Muscle layer of colon (tissue), 2 donors: ENCODE measurements around the gene FCGR1A.
"Not testable (repeated sequence)": the region's sequence is repeated elsewhere in the genome, so short reads cannot be mapped to it uniquely, and the experiment has no call there.

Source experiments
- H3K27ac ChIP-seq: one replicate; pipeline ENCODE4 v1.7.0; 2013; ENCODE audit warnings: low read depth, mild to moderate bottlenecking, low read length, moderate library complexity
- H3K27me3 ChIP-seq, 2 donors: one replicate each; pipeline ENCODE4 v1.7.0; 2013; ENCODE audit warnings: low read length in 2 of 2, mild to moderate bottlenecking in 2 of 2; ENCODE audit not compliant: insufficient read depth in 2 of 2, control insufficient read depth in 1 of 2
- H3K36me3 ChIP-seq: one replicate; pipeline ENCODE4 v1.7.0; 2013; ENCODE audit warnings: mild to moderate bottlenecking, low read length; ENCODE audit not compliant: insufficient read depth
- H3K4me1 ChIP-seq: one replicate; pipeline ENCODE4 v1.7.0; 2013; ENCODE audit warnings: mild to moderate bottlenecking, low read length; ENCODE audit not compliant: insufficient read depth
- H3K4me3 ChIP-seq, 2 donors: one replicate each; pipeline ENCODE4 v1.7.0; 2013; ENCODE audit warnings: low read length in 2 of 2, low read depth in 1 of 2, mild to moderate bottlenecking in 1 of 2, moderate library complexity in 1 of 2
- H3K9ac ChIP-seq: one replicate; pipeline ENCODE4 v1.7.0; 2013; ENCODE audit warnings: low read length
- H3K9me3 ChIP-seq: one replicate; pipeline ENCODE4 v1.7.0; 2013; ENCODE audit warnings: mild to moderate bottlenecking, low read length
- donor health status: abdominal sarcoma.
- donor health status: Adenocarcinoma of cecum.

Gene FCGR1A

DNA sequence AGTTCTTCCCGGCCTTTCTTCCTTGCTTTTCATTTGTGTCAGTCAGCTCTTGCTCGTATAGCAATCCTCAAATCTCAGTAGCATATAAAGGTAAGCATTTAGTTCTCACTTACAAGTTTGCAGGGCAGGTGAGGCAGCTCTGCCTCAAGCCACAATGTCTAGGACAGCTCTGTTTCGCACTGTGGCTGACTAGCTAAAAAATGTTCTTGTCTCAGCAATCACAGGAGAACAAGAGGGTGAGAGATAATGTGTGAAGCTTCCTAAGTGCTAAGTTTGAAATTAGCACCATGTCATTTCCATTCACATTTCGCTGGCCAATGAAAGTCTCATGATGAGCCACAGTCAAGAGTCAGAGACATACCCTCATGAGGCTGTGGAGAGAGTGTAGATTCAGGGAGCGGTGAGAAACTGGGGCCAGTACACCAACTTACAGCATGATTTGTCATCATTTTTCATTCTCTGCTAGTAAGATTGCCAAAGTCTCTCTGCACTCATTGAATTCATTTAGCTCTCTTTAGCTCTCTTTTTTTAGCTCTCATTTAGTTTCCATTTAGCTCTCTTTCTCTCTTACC is 995 bp upstream of the FCGR1A start:
- H3K4me1 ChIP-seq, H3K27me3 ChIP-seq, H3K4me3 ChIP-seq, H3K36me3 ChIP-seq, H3K9ac ChIP-seq, H3K27ac ChIP-seq, H3K9me3 ChIP-seq: not testable (repeated sequence)

DNA sequence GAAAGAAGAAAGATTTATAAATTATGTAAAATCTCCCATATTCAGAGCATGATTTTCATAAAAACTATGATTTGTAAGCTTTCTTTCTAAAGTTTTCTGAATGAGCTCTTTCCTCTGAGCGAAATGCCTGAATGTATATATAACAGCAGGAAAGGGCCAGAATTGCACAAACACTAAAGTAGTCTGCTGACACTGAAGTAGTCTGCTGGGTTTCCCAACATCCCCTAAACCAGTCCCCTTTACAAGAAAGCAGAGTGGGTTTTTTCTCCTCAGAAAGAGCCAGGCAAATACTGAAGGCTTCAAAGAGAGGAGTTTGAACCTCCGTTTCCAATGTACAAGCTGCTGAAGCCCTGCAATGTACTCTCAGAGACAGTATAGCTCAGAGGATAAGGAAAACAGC is 795 bp downstream of the FCGR1A start:
- not testable (repeated sequence) for H3K4me3 ChIP-seq, H3K36me3 ChIP-seq, H3K9me3 ChIP-seq, H3K4me1 ChIP-seq, H3K27me3 ChIP-seq, H3K27ac ChIP-seq, H3K9ac ChIP-seq

DNA sequence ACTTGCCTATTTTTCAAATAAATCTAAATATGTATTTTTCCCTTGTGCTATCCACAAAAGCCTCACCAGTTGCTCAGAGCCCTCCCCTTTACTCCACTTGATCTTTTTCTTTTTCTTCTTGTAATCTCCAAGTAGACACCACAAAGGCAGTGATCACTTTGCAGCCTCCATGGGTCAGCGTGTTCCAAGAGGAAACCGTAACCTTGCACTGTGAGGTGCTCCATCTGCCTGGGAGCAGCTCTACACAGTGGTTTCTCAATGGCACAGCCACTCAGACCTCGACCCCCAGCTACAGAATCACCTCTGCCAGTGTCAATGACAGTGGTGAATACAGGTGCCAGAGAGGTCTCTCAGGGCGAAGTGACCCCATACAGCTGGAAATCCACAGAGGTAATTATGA is 1.4 kb downstream of the FCGR1A start:
- not testable (repeated sequence) for H3K27ac ChIP-seq, H3K9me3 ChIP-seq, H3K36me3 ChIP-seq, H3K9ac ChIP-seq, H3K27me3 ChIP-seq, H3K4me3 ChIP-seq, H3K4me1 ChIP-seq

DNA sequence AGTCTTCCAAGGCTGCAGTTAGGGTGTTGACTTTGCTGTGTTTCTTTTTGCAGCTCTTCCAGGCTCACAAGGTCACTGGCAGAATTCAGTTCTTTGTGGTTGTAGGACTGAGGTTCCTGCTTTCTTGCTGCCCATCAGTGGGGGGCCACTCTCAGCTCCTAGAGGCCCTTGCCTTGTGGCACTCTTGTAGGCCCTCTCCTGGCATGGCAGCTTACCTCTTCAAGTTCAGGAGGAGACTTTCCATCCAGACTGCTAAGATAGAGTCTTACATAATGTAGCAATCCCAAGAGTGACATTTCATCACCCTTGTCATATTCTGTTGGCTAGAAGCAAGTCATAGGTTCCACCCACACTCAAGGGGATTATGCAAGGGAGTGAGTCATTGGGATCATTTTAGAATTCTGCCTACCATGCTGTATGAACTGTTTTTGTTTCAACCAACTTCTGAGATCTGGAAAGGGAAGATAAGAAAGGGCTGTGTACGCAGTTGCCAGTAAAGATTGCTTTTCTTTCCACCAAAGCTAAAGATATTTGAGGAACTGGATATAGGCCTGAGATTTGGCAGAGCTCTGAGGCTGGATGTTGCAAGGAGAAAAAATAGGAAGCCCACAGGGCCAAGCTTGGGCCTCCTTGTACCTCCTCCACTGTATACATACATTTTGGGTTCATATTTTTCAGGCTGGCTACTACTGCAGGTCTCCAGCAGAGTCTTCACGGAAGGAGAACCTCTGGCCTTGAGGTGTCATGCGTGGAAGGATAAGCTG is 5.4 kb downstream of the FCGR1A start:
- H3K27ac ChIP-seq, H3K9ac ChIP-seq, H3K9me3 ChIP-seq, H3K4me1 ChIP-seq, H3K36me3 ChIP-seq, H3K27me3 ChIP-seq, H3K4me3 ChIP-seq: not testable (repeated sequence)

DNA sequence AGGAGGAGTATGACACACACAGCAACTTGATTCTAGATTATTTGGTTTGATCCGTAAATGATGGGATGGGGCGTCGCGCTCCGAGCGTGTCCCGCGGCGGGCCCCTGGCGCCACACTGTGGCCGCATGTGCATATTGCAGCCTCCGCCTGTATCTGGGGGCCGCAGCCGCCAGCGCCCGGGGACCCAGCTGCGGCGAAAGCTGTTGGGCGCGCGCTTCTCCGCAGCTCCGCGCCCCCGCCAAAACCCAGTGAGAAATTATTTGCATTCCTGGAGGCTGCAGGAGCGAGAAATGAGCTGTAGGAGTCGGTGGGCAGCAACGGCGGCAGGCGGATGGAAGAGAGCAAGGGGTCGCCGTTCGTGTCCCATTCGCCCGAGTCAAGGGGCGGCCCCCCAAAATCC is 10.0 kb downstream of the FCGR1A start:
- not testable (repeated sequence) for H3K4me1 ChIP-seq, H3K9ac ChIP-seq, H3K36me3 ChIP-seq, H3K27me3 ChIP-seq, H3K9me3 ChIP-seq, H3K4me3 ChIP-seq
- peak overlapping the region; percentile 34 for H3K27ac ChIP-seq

DNA sequence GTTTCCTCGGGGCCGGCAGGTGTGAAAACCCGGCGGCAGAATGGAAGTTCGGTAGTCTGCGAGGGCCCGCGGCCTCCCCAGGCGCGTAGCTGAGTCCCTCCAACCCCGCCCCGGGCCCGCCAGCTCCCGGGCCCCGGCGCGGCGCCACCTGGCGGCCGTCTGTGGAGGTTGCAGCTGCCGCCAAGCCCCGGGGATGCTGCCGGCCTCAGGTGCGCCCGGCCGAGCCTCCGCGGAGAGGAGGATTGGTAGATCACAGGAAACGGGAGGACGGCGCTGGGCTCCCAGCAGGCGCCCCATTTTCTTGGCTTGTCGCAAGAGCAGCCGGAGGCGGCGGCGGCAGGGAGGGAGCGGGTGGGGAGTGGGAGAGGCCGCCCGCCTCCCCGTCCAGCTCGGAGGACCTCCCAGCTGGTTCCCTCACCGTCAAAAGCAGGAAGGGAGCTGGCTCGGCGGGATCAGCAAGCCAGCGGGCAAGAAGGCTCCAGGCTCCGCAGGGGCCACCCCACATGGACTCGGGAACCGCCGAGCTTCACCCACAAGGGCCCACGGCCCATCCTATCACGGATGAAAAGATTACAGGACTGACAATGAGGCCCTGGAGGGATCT is 10.5 kb downstream of the FCGR1A start:
- H3K27ac ChIP-seq, H3K9me3 ChIP-seq, H3K9ac ChIP-seq, H3K4me1 ChIP-seq, H3K36me3 ChIP-seq, H3K27me3 ChIP-seq, H3K4me3 ChIP-seq: not testable (repeated sequence)

DNA sequence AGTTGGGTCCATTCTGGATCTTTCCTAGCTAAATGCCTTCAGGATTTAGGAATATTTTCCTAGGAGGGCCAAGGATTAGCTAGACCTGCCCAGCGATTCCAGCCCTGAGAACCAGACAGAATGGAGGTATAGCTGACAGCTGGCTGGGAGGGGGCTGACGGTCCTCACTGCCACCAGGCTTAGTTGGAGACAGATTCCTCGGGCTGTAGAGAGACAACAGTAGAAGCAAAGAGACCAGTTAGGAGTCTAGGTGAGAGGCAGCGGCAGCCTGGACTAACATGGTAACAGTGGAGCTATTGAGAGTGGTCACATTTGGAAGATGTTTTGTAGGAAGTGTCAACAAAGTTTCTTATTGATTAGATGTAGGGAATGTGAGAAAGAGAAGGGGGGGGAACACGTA is 11.4 kb downstream of the FCGR1A start:
- H3K36me3 ChIP-seq, H3K4me3 ChIP-seq, H3K9ac ChIP-seq, H3K4me1 ChIP-seq, H3K27me3 ChIP-seq, H3K27ac ChIP-seq, H3K9me3 ChIP-seq: not testable (repeated sequence)

DNA sequence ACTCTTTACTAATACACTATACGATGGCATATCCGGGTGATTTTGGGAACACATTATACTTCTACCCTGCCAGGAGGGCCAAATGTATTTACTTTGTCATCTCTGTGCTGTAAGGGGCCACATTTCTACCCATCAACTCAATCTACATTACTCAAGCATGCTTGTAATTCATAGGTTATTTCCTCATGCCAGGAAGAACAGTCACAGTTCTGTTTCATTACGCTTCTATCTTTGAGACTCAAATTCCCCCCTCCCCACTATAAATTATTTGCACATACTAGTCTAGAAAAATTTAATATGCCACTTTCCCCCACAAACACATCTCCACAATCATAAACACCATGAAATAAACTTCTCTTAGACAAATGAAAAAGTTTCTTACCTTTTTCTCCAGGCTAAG is 19.1 kb downstream of the FCGR1A start:
- H3K27me3 ChIP-seq, H3K9me3 ChIP-seq, H3K4me3 ChIP-seq, H3K9ac ChIP-seq, H3K36me3 ChIP-seq, H3K27ac ChIP-seq, H3K4me1 ChIP-seq: not testable (repeated sequence)

DNA sequence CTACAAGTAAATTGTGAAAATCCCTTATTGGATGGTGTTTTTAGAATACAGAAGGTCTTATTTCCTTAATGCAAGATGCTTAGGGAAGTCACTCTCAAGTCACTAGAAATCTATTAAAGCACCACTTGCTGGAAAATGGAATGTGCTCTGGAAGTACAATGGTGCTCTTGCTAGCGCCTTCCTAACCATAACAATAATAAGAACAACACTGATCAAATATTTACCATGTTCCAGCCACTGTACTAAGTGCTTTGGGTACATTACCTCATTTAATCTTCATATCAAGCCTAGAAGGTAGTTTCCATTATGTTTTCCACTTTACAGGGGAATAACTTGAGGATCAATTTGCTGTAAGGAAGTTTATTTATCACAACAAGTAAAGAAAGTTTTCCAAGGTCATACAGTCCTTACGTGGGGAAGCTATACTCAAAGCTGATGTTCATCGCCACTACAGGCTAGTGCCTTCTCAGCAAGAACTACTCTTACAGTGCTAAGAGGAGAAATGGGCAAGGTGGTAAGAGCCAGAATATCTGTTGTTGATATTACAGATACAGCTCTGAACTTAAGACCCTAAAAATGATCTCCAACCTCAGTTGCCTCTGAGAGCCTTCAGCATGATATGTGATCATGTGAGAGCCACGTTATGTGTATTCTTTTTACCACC is 22.1 kb downstream of the FCGR1A start:
- not testable (repeated sequence) for H3K27me3 ChIP-seq, H3K4me1 ChIP-seq, H3K9ac ChIP-seq, H3K36me3 ChIP-seq, H3K9me3 ChIP-seq, H3K27ac ChIP-seq, H3K4me3 ChIP-seq

DNA sequence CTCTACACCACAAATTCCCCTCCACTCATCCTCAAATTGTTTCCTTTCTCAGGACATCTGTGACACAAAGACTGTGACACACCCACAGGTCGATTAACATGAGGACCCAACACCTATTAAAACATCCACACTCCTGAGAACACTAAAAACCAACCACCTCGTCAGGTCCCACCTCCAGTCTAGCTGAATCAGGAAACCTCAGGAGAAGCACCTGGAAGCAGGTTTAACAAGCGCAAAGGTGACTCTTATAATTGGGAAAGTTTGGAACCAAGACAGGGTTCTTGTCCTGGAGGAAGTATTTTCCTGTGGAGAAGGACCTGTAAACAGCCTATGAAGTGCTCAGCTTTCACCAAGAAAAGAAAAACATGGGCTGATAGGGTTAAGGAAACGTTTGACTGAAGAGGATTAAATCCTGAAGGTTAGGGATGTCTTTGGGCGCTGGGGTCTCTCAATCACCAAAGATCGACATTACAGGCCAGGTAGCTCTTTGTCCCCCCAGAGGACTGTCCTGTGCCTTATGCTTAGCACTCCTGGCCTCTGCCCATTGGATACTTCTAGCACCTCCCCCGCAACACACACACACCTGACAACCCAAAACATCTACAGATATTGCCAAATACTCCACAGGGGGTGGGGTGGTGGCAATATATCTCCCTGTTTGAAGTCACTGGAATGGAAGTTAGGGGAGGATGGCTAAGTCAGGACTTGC is 28.4 kb downstream of the FCGR1A start:
- not testable (repeated sequence) for H3K27ac ChIP-seq, H3K4me3 ChIP-seq

DNA sequence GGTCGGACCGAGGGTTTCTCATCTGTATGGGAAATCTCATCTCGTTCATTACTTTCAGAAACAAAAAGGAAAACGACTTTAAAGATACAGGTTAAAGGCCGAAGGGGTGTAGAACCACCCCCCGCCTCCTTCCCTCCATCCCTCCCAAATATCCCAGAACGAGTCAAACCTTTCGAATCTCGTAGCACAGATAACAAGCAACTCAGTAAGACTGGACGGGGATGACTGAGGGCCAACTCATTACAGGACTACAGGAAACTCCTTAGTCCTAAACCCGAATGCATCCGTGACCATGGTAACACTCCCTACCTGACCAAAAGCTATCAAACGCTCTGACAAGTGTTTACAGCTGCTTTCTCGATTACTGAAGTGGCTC is 29.0 kb downstream of the FCGR1A start:
- not testable (repeated sequence) for H3K9me3 ChIP-seq, H3K27ac ChIP-seq, H3K9ac ChIP-seq, H3K27me3 ChIP-seq, H3K36me3 ChIP-seq, H3K4me1 ChIP-seq
- H3K4me3 ChIP-seq: peak overlapping the region in 1 of 2 donors; percentile 39

More for the DNA sequence above, 28.4 kb downstream of the FCGR1A start:
- not testable (repeated sequence) for H3K9ac ChIP-seq, H3K4me1 ChIP-seq, H3K27me3 ChIP-seq, H3K36me3 ChIP-seq, H3K9me3 ChIP-seq
